ENCODE results near the gene RPL34. TPM values are rescaled to one million over a fixed set of nuclear protein-coding genes. Genes with fewer than 3 reads are reported as not detected.

The RPL34 gene
- total and polyA plus RNA-seq, 2 of the 8 experiments (the other 6 are each of a cell fraction or from before 2014, with no cell fraction given) = 1,430 to 2,987 TPM

- Histone ChIP-seq H3K18ac (ENCODE audit: extremely low read depth, low read length) (no peak overlapping the region), H4K8ac (ENCODE audit: extremely low read depth, insufficient read depth, low read length) (no peak overlapping the region), H3K4me3 (ENCODE audit: extremely low read depth in 1 of 4, insufficient read depth in 2 of 4, low read depth in 3 of 4, low read length in 4 of 4) (peak overlapping the region in 1 of 4 experiments; percentile 95; a peak in 2 of 8 replicates), H3K27ac (ENCODE audit: low read depth, low read length) (peak overlapping the region; percentile 9), H4K20me1 (replicated peaks in 1 of 2; ENCODE audit: control insufficient read depth in 1 of 2, insufficient read depth in 2 of 2, low read length in 2 of 2) (peaks cover 15 to 19% of the 10 kb centered on the region in 2 experiments), H2BK20ac (ENCODE audit: low read length) (no peak overlapping the region), H3K79me1 (ENCODE audit: low read depth, low read length) (peaks cover 7% of the 10 kb centered on the region), H3K4me1 (replicated peaks in 1 of 4; ENCODE audit: control insufficient read depth in 3 of 4, insufficient read depth in 4 of 4, low read length in 3 of 4) (peaks cover 0 to 6% (median 3%) of the 10 kb centered on the region in 4 experiments; a peak in 3 of 7 replicates), H4K91ac (replicated peaks; ENCODE audit: insufficient read length, low read length) (no peak overlapping the region), H3K23ac (ENCODE audit: insufficient read length) (no peak overlapping the region), H3K9ac (replicated peaks in 1 of 4; ENCODE audit: extremely low read depth in 1 of 4, low read depth in 3 of 4, low read length in 3 of 4) (peak overlapping the region in 1 of 4 experiments; percentile 50; a peak in 2 of 7 replicates), H2BK12ac (ENCODE audit: low read depth, low read length) (no peak overlapping the region), H2AK5ac (ENCODE audit: low read depth, low read length) (no peak overlapping the region), H2BK120ac (replicated peaks; ENCODE audit: low read depth, low read length) (no peak overlapping the region), H3K14ac (ENCODE audit: insufficient read length) (no peak overlapping the region), H2BK15ac (ENCODE audit: low read length) (no peak overlapping the region), H3K56ac (replicated peaks; ENCODE audit: insufficient read length, low read depth, low read length) (no peak overlapping the region), H3K4ac (replicated peaks; ENCODE audit: insufficient read length, low read depth, low read length) (no peak overlapping the region), H2AFZ (ENCODE audit: low read length) (no peak overlapping the region), H3K4me2 (ENCODE audit: insufficient read depth in 1 of 2, low read depth in 2 of 2, low read length in 2 of 2) (peak overlapping the region; percentile 73 to 90; a peak in 3 of 4 replicates), H2BK5ac (ENCODE audit: low read depth, low read length) (no peak overlapping the region), H3K27me3 (replicated peaks in 1 of 4; ENCODE audit: control insufficient read depth in 3 of 4, extremely low read depth in 1 of 4, insufficient read depth in 3 of 4, low read length in 3 of 4) (no peaks in the 10 kb centered on the region), H3K9me3 (ENCODE audit: insufficient read depth in 2 of 2, low read depth in 1 of 2, low read length in 1 of 2) (no peaks in the 10 kb centered on the region), H4K5ac (ENCODE audit: insufficient read length, low read depth, low read length) (no peak overlapping the region), H3K79me2 (ENCODE audit: control insufficient read depth in 1 of 2, insufficient read depth in 2 of 2, low read length in 2 of 2) (peaks cover 18 to 46% of the 10 kb centered on the region in 2 experiments), H3K36me3 (ENCODE audit: control insufficient read depth in 2 of 4, insufficient read depth in 4 of 4, low read length in 3 of 4) (peaks cover 42 to 64% (median 53%) of the 10 kb centered on the region in 4 experiments), H3K23me2 (ENCODE audit: low read depth, low read length) (peaks cover 7% of the 10 kb centered on the region)
- DNase-seq (ENCODE audit: low read depth in 1 of 2, low spot score in 2 of 2) = no peak
- ChIA-PET POLR2A (ENCODE audit: partially characterized antibody) (interaction anchor here (0.7 to 4.9 kb wide), 13 partner anchors 9 to 747 kb away, joined by 3 to 40 read pairs (median 4); partner anchors contain the start of gene OSTC), CTCF (ENCODE audit: partially characterized antibody) (no interaction called here)
- WGBS, 2 experiments (ENCODE audit: extremely low coverage in 1 of 2, insufficient coverage in 1 of 2, insufficient read length in 1 of 2, insufficient replicate concordance in 2 of 2, low coverage in 1 of 2, low lambda C conversion rate in 2 of 2, missing lambda C conversion rate in 1 of 2) = 85% methylated on average over 5 of the region's 5 CpGs; no CpG with 5 or more reads in 1 of the 2 experiments
- no peak for TF ChIP-seq FOSL1 (IDR thresholded peaks at IDR 0.05; ENCODE audit: insufficient read depth, low read depth, low read length)
- no peak for TF ChIP-seq POU5F1 (IDR thresholded peaks at IDR 0.05; ENCODE audit: low read depth, low read length)
- no peak for TF ChIP-seq NANOG (IDR thresholded peaks at IDR 0.05; ENCODE audit: insufficient read depth, low read depth, low read length, poor library complexity, severe bottlenecking)
- TF ChIP-seq GABPA (IDR thresholded peaks at IDR 0.05; ENCODE audit: borderline replicate concordance, insufficient read depth, low read length) = no peak
- no peak for TF ChIP-seq SP1 (IDR thresholded peaks at IDR 0.05; ENCODE audit: low read depth, low read length)
- 0 out of 2 replicates have a peak, but pooled peaks have one; percentile 45 for TF ChIP-seq POLR2AphosphoS5 (IDR thresholded peaks at IDR 0.05; ENCODE audit: low read depth, low read length)
- no peak for FAIRE-seq
Observed at GRCh38 chr4:108622828-108623227, 2.5 kb downstream of the RPL34 start.

All from H1 (cell line).